ENCODE results near the gene UBTD1. TPM values are rescaled to one million over a fixed set of nuclear protein-coding genes. Genes with fewer than 3 reads are reported as not detected.
"Not testable (repeated sequence)": the region's sequence is repeated elsewhere in the genome, so short reads cannot be mapped to it uniquely, and the experiment has no call there.

The UBTD1 gene
- total RNA-seq, 3 donors from 2014 or later: 0.49 to 7.3 (median 3.4) TPM

DNA sequence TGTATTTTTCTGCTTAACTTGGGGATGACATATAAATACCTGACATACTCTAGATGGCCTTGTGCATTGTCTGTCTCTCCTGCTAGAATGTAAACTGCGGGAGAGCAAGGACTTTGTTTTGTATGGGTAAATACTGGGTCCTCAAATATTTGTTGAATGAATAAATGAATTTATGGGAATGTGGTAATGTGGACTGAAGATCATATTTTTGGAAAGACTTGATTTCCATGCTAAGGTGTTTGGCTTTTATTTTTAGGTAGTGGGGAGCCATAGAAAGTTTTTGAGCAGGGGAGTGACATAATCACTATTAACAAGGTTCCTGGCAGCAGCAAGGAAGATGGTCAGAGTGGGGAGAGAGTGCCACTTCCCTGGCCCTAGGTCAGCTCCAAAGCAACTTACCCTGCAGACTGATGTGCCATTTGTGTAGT is 27.0 kb downstream of the UBTD1 start:
- TF ChIP-seq, protein P1, sequence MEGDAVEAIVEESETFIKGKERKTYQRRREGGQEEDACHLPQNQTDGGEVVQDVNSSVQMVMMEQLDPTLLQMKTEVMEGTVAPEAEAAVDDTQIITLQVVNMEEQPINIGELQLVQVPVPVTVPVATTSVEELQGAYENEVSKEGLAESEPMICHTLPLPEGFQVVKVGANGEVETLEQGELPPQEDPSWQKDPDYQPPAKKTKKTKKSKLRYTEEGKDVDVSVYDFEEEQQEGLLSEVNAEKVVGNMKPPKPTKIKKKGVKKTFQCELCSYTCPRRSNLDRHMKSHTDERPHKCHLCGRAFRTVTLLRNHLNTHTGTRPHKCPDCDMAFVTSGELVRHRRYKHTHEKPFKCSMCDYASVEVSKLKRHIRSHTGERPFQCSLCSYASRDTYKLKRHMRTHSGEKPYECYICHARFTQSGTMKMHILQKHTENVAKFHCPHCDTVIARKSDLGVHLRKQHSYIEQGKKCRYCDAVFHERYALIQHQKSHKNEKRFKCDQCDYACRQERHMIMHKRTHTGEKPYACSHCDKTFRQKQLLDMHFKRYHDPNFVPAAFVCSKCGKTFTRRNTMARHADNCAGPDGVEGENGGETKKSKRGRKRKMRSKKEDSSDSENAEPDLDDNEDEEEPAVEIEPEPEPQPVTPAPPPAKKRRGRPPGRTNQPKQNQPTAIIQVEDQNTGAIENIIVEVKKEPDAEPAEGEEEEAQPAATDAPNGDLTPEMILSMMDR (IDR thresholded peaks at IDR 0.05): no peak
- ATAC-seq (no peak), DNase-seq (no peak)
- H3K36me3 ChIP-seq (ENCODE audit: low read depth): no peaks in the 10 kb centered on the region
- H3K4me3 ChIP-seq: no peak overlapping the region
- intact Hi-C loops (cut with DNase I, micrococcal nuclease): no loop called here
- H3K9me3 ChIP-seq: no peaks in the 10 kb centered on the region
- no peaks in the 10 kb centered on the region for H3K4me1 ChIP-seq (ENCODE audit: low read depth)

DNA sequence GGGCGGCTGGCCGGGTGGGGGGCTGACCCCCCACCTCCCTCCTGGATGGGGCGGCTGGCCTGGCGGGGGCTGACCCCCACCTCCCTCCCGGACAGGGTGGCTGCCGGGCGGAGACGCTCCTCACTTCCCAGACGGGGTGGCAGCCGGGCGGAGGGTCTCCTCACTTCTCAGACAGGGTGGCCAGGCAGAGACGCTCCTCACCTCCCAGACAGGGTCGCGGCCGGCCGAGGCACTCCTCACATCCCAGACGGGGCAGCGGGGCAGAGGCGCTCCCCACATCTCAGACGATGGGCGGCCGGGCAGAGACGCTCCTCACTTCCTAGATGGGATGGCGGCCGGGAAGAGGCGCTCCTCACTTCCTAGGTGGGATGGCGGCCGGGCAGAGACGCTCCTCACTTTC is 30.2 kb downstream of the UBTD1 start:
- intact Hi-C loops (cut with DNase I, micrococcal nuclease); H3K9me3 ChIP-seq; H3K36me3 ChIP-seq (ENCODE audit: low read depth); ATAC-seq; H3K4me3 ChIP-seq; H3K4me1 ChIP-seq (ENCODE audit: low read depth); DNase-seq: not testable (repeated sequence)

DNA sequence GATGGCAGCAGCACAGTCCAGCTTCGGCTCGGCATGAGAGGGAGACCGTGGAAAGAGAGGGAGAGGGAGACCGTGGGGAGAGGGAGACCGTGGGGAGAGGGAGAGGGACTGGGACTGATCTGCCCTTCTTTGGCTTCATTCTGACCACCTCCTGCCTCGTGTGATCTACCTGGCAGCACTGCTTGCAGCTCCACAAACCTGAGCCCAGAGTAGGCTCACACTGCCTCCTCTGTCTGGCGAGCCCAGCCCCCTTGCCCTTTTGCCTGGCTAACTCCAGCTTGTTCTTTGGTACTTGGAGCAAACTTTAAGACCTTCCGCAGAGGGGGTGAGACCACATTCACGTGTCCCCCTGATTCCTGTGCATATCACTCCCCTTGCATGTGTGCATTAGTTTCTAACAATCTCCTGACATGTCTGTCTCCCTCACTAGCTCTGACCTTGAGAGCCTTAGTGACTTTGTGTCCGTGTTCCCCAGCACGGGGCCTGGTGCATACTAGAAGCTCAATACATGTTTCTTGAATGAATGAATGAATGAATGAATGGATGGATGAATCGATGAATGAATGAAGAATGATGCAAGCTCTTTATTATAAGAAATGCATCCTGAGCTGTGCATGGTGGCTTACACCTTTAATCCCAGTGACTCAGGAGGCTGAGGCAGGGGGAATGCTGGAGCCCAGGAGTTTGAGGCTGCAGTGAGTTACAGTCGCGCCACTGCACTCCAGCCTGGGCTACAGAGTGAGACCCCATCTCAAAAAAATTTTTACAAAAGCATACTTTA is 31.2 kb downstream of the UBTD1 start:
- Histone ChIP-seq H3K4me1 (ENCODE audit: low read depth) (no peaks in the 10 kb centered on the region), H3K9me3 (no peaks in the 10 kb centered on the region), H3K36me3 (ENCODE audit: low read depth) (no peaks in the 10 kb centered on the region), H3K4me3 (no peak overlapping the region)
- no peak for DNase-seq
- ATAC-seq: no peak
- intact Hi-C loops (cut with DNase I, micrococcal nuclease): no loop called here
- TF ChIP-seq, protein P1 (IDR thresholded peaks at IDR 0.05): no peak

DNA sequence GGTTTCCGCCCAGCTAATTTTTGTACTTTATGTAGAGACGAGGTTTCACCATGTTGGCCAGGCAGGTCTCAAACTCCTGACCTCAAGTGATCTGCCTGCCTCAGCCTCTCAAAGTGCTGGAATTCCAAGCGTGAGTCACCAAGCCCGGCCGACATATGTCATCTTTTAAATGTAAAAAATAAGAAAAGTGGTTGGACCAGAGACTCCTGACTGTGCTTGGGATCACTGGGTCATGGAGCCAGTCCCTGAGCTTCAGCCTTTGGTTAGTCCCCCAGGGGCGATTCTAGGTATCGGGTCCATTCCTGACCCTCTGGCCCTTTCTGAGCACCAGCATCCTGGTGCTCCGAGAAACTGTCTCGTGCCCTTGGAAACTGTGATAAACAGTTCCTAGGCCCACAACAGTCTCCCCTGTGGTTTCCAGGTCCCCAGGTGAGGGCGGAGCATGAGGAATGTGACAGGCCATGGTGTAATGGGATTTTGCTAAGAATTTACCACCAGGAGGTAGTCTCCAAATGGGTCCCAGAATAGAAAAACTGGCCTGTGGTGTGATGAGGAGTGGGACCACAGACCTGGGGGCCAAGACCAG is 32.8 kb downstream of the UBTD1 start:
- TF ChIP-seq, protein P1 (IDR thresholded peaks at IDR 0.05): no peak
- intact Hi-C loops (cut with DNase I, micrococcal nuclease): no loop called here
- Histone ChIP-seq H3K4me3 (no peak overlapping the region), H3K36me3 (ENCODE audit: low read depth) (no peaks in the 10 kb centered on the region), H3K4me1 (ENCODE audit: low read depth) (no peaks in the 10 kb centered on the region), H3K9me3 (no peaks in the 10 kb centered on the region)
- no peak for DNase-seq
- no peak for ATAC-seq

DNA sequence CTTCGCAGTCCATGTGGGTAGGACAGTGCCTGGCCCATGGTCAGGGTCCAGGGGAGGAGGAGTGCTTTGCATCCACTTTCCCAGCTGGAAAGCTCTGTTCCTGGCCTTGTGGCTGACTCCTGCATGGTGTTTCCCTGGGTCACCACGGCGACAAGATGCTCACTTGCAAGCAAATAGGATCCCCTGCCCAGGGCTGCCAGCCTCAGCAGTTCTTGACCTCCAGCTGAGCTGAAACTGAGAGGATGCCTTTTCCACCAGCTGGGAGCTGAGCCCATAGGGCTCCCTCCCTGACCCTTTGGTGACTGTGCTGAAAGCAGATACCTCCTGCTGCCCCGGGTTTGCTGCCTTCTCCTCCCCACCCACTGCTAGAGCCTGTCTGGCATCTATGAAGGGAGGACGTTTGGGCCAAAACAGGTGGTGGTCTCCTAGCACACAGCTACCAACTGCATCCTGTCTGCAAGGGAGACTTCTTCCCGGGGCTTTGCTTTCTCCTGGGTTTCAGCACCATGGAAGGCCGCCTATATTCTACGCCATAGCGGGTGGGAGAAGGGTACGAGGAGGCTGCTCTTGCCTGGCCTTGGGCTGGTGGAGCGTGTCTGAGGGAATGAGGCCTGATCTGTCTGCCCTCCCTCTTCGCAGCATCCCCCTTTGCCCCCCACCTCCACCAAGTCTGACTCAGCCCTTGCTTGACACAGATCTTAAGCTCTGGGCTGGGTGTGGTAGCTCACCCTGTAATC is 34.4 kb downstream of the UBTD1 start:
- TF ChIP-seq, protein P1 (IDR thresholded peaks at IDR 0.05): no peak
- H3K4me1 ChIP-seq (ENCODE audit: low read depth): no peaks in the 10 kb centered on the region
- H3K9me3 ChIP-seq: no peaks in the 10 kb centered on the region
- ATAC-seq (no peak), DNase-seq (no peak)
- intact Hi-C loops (cut with DNase I, micrococcal nuclease): no loop called here
- no peak overlapping the region for H3K4me3 ChIP-seq
- no peaks in the 10 kb centered on the region for H3K36me3 ChIP-seq (ENCODE audit: low read depth)

DNA sequence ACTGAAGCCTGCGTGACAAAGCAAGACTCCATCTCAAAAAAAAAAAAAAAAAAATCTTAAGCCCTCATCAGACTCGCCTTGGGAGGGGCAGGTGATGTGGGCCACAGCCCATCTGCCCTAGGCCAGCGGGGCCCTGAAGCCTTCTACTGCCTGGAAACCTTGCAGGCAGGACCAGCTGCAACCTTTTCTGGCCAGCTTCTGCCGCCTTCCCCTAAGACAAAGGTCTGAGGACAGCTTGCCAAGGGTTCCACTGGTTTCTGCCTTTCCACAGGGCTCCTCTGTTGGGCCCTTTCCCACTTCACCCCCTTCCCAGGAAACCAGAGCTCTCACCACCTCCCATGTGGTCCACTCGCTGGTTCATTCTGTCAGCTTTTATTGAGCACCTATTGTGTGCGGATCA is 35.2 kb downstream of the UBTD1 start:
- Histone ChIP-seq H3K9me3 (no peaks in the 10 kb centered on the region), H3K36me3 (ENCODE audit: low read depth) (no peaks in the 10 kb centered on the region), H3K4me1 (ENCODE audit: low read depth) (no peaks in the 10 kb centered on the region), H3K4me3 (no peak overlapping the region)
- ATAC-seq (no peak), DNase-seq (no peak)
- intact Hi-C loops (cut with DNase I, micrococcal nuclease): no loop called here
- TF ChIP-seq, protein P1 (IDR thresholded peaks at IDR 0.05): no peak
